ENCODE data around the gene SGTA.
"Not testable (repeated sequence)": the region's sequence is repeated elsewhere in the genome, so short reads cannot be mapped to it uniquely, and the experiment has no call there.

Gene SGTA

GRCh38 chr19:2722541-2723344 lies 60.3 kb downstream of the SGTA start:
- DNase-seq: no peak

GRCh38 chr19:2721570-2722540 lies 61.2 kb downstream of the SGTA start:
- no peak for DNase-seq

GRCh38 chr19:2720777-2721569 lies 62.1 kb downstream of the SGTA start, which contains the start of gene DIRAS1:
Gene DIRAS1, minus strand, starts transcription at chr19:2721372. Its CDS starts 3,566 bp downstream, at chr19:2717806.
- DNase-seq: no peak

GRCh38 chr19:2719920-2720776 lies 62.9 kb downstream of the SGTA start:
- no peak for DNase-seq

DNA sequence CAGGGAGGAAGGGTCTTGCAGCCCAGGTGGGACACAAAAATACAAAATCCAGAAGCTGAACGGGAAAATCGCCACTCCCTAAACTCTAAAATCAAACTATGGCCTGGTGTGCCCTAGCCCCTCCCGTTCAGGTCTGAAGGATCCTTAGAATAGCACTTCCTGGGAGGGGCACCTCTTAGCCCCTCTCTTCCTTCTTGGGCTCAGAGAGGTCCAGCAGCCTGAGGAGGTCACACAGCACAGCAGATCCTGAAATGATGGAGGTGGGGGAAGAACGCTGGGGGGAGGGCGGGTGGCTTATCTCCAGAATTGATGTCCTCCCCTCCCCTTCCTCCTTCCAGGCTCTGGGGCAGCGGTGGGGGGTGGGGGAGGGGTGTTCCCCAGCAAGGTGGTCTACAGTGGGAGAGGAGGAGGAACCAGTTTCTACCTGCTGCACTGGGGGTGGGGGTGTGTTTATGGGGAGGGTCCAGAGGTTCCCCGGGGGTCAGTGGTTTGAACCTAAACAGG lies 63.8 kb downstream of the SGTA start:
- DNase-seq: no peak

DNA sequence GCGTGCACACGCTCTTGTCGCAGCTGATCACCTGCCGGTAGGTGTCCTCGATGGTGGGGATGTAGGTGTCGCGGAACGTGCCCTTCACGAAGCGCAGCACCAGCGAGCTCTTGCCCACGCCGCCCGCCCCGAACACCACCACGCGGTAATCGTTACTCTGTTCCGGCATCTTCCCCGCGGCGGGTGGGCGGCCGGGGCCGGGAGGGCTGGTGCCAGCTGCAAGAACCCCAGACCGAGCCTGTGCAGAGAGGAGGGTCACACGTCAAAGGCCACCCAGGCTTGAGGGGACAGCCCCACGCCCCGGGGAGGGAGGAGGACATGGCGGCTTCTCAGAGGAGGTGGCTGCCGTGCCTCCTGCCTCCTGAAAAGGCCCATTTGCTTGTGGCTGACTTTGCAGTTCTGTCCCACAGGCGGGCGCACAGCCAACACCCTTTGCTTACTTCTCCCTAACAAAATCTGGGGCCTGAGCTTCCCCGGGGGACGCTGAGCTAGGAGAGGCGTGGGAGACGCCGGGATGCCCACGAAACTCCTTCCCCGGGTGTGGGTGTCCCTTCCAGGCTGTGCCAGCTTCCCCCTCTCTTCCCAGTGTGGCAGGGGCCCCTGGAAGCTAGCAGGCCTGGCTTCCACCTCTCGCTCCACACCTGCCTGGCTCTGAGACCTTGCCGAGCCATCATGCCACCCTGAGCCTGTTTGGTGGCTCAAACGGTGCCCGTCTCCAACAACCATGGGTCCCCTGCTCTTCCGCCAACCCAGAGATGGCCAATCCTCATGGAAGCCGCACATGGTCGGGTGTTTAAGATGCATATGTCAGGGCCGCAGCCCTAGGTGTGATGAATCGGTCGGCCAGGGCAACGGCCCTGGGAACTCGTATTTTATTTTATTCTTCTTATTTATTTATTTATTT lies 65.2 kb downstream of the SGTA start:
- DNase-seq: no peak

GRCh38 chr19:2716722-2717637 lies 66.1 kb downstream of the SGTA start:
- no peak for DNase-seq

DNA sequence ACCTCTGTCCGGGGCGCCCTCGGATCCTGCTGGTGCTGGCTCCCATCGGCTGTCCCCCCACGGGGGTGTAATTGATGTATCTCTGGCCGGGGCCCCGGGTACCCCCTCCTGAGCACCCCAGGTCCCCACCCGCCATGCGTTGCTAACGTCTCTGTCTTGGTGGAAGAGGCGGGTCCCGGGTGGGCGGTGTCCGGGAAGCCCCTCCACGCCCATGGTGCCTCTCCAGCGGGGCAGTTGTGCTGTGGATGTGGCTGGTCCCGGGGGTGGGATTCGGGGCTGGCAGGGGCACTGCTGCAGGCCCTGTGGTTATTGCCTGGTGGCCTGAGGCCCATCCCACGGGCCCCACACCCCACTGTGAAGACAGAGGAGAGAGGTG lies 66.8 kb downstream of the SGTA start:
- no peak for DNase-seq

DNA sequence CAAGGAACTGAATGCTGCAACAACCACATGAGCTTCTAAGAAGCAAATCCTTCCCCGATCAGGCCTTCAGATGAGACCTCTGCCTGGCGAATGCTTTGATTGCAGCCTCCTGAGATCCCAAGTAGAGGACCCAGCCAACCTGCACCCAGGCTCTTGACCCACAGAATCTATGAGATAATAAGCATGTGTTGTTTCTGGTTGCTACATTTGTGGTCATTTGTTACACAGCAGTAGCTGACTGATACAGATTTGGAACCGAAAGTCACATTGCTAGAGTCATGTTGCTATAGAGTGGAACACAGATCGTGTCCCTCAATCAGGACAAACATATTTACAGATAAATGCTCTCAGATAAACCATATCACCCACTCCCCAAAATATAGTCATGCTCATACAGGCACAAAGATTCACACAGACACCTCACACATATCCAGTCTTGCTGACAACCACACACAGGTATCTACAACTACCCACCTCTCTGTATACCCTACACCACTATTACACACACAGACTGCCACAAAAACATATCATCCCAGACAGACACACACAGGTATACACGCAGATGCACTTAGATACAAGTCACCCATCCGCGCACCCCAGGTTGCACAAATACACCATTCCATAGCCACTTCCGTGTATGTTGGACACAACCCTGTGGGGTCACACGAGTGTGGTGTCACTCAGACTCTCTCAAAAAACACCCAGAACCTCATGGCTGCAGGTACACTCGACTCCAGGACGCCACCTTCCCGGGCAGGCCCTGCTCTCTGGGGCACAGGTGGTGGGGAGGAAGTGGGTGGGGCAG lies 67.4 kb downstream of the SGTA start:
- no peak for DNase-seq

- DNase-seq: no peak
These were observed 68.4 kb downstream of the SGTA start for GRCh38 chr19:2714531-2715269.

GRCh38 chr19:2714102-2714501 lies 69.0 kb downstream of the SGTA start:
- not testable (repeated sequence) for DNase-seq

GRCh38 chr19:2713170-2713569 lies 69.9 kb downstream of the SGTA start:
- not testable (repeated sequence) for DNase-seq

DNA sequence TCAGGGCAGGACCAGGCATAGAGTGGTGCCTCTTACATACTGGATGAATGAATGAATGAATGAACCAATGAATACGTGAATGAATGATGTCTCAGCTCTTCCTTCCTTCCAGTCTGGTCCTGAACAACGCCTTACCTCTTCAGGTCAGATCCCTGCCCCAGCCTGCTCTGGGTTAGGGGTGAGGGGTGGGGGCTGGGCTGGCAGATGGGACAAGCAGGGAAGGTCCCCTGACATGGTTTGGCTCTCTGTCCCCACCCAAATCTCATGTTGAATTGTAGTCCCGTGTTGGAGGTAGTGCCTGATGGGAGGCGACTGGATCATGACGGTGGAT lies 71.2 kb downstream of the SGTA start:
- no peak for DNase-seq

DNA sequence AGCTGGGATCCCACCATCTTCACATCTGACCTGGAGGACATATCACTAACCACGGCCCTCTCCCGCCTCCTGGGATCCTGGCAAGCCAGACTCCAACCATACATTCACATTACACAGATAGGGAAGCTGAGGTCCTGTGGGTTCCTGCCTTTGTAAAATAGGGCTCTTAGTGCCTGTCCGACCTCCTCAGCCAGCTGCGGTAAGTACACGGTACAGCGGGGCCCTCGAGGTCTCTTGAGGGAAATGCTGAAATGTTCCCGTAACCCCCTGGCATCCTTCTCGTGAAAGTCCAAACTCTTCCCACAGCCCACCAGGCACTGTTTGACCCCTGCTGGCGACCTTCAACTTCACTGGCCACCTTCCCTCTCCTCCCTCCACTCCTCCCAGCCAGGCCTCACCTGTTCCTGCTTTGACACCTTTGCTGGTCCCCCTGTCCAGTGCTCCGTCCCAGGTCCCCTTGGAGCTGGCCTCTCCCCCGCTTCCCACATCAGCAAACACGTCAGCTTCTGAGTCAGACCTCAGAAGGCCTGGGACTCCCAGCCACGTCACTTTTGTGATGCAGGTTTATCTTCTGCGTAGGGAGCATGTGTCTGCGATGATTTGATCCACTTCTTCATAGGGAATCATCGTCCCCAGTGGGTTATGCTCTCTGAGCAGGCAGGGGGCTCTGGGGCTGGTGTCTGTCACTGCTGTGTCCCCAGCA lies 71.8 kb downstream of the SGTA start:
- DNase-seq: no peak

DNA sequence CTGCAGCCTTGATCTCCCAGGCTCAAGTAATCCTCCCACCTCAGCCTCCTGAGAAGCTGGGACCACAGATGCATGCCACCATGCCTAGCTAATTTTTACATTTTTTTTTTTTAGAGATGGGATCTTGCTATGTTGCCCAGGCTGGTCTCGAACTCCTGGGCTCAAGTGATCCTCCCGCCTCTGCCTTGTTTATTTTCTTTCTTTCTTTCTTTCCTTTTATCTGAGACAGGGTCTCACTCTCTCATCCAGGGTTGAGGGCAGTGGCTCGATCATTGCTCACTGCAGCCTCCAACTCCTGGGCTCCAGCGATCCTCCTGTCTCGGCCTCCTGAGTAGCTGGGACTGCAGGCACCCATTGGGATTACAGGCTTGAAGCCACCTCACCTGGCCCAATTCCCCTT lies 76.8 kb downstream of the SGTA start:
- DNase-seq: no peak
